GM21576 (cell line): ENCODE data around the gene CAPRIN2.

Source experiments
- ATAC-seq: cut with Tn5 transposase; IDR thresholded peaks from one replicate; pipeline ENCODE4 v1.9.1; 2021; ENCODE audit warnings: mild to moderate bottlenecking, moderate library complexity; ENCODE audit not compliant: unreplicated experiment

CAPRIN2 gene

GRCh38 chr12:30763053-30763452 is 8.3 kb upstream of the CAPRIN2 start:
- ATAC-seq: no peak

GRCh38 chr12:30761730-30762129 is 7.0 kb upstream of the CAPRIN2 start:
- no peak for ATAC-seq

GRCh38 chr12:30757316-30757715 is 2.6 kb upstream of the CAPRIN2 start:
- no peak for ATAC-seq

GRCh38 chr12:30756074-30756473 is 1.3 kb upstream of the CAPRIN2 start:
- no peak for ATAC-seq

GRCh38 chr12:30755395-30755762 is 628 bp upstream of the CAPRIN2 start:
- ATAC-seq: no peak

- ATAC-seq: no peak
Measured at GRCh38 chr12:30754383-30754749, 385 bp downstream of the CAPRIN2 start.

GRCh38 chr12:30753751-30754382 is 884 bp downstream of the CAPRIN2 start:
- no peak for ATAC-seq

GRCh38 chr12:30753233-30753632 is 1.5 kb downstream of the CAPRIN2 start:
- ATAC-seq: no peak

- no peak for ATAC-seq
Measured at GRCh38 chr12:30752255-30752654, 2.5 kb downstream of the CAPRIN2 start.

- ATAC-seq: no peak
Measured at GRCh38 chr12:30748147-30748546, 6.6 kb downstream of the CAPRIN2 start.

GRCh38 chr12:30746190-30746589 is 8.6 kb downstream of the CAPRIN2 start:
- no peak for ATAC-seq

GRCh38 chr12:30744321-30744720 is 10.4 kb downstream of the CAPRIN2 start:
- no peak for ATAC-seq

GRCh38 chr12:30740274-30740673 is 14.5 kb downstream of the CAPRIN2 start:
- no peak for ATAC-seq

- ATAC-seq: no peak
Measured at GRCh38 chr12:30739020-30739419, 15.7 kb downstream of the CAPRIN2 start.

- ATAC-seq: no peak
Measured at GRCh38 chr12:30732954-30733637, 21.7 kb downstream of the CAPRIN2 start.

- no peak for ATAC-seq
Measured at GRCh38 chr12:30730011-30730410, 24.7 kb downstream of the CAPRIN2 start.

- no peak for ATAC-seq
Measured at GRCh38 chr12:30729547-30729946, 25.2 kb downstream of the CAPRIN2 start.

GRCh38 chr12:30726647-30727046 is 28.1 kb downstream of the CAPRIN2 start:
- no peak for ATAC-seq

- ATAC-seq: no peak
Measured at GRCh38 chr12:30725739-30726138, 29.0 kb downstream of the CAPRIN2 start.

GRCh38 chr12:30719060-30719459 is 35.7 kb downstream of the CAPRIN2 start:
- ATAC-seq: no peak

GRCh38 chr12:30707613-30708342 is 47.0 kb downstream of the CAPRIN2 start:
- ATAC-seq: no peak

- ATAC-seq: no peak
Measured at GRCh38 chr12:30706476-30706875, 48.3 kb downstream of the CAPRIN2 start.
